Naive thymus-derived CD4-positive, alpha-beta T cell (primary cell): ENCODE measurements around the gene LRP1. TPM values are rescaled to one million over a fixed set of nuclear protein-coding genes. Genes with fewer than 3 reads are reported as not detected.
A peak's percentile ranks its signal among the peaks of the same experiment; 100 is the strongest.

Experiments
- ATAC-seq: fragments of 150-1000 bp; cut with Tn5 transposase; 2 replicates; pipeline ENCODE4 v1.10.0; 2021; ENCODE audit warnings: mild to moderate bottlenecking, moderate library complexity
- CTCF ChIA-PET: fragments of 350-600 bp; sonication (Branson Sonifier 250); formaldehyde crosslinking; loops from one replicate; lab custom pipeline; 2021; ENCODE audit warnings: antibody characterized with exemption; lab: Charles Lee
- POLR2A ChIA-PET: fragments of 350-600 bp; sonication (Branson Sonifier 250); formaldehyde crosslinking; loops from one replicate; lab custom pipeline; 2021; ENCODE audit warnings: antibody characterized with exemption, inconsistent platforms; lab: Charles Lee
- DNase-seq, 9 donors: peaks; one replicate each; pipeline versions ENCODE4 v3.0.0 to v3.0.0-alpha.2; 2020 to 2022; ENCODE audit warnings: mixed read lengths in 1 of 9
- H3K27ac ChIP-seq: one replicate; pipeline ENCODE4 v1.7.0; 2013; ENCODE audit warnings: mild to moderate bottlenecking, low read depth, low read length, moderate library complexity
- H3K27me3 ChIP-seq, 2 donors: one replicate each; pipeline ENCODE4 v1.7.0; 2013; ENCODE audit warnings: low read length in 2 of 2, mild to moderate bottlenecking in 2 of 2, moderate library complexity in 2 of 2; ENCODE audit not compliant: control insufficient read depth in 2 of 2, insufficient read depth in 2 of 2
- H3K36me3 ChIP-seq, 3 experiments: 1 replicate in 2 of 3; 2 replicates in 1 of 3; pipeline ENCODE4 v1.7.0; 2013; ENCODE audit warnings: low read length in 3 of 3, mild to moderate bottlenecking in 3 of 3, moderate library complexity in 1 of 3; ENCODE audit not compliant: insufficient read depth in 3 of 3, control insufficient read depth in 2 of 3
- H3K4me1 ChIP-seq, 2 donors: one replicate each; pipeline ENCODE4 v1.7.0; 2013; ENCODE audit warnings: low read length in 2 of 2, mild to moderate bottlenecking in 2 of 2, moderate library complexity in 1 of 2; ENCODE audit not compliant: control insufficient read depth in 2 of 2, insufficient read depth in 2 of 2
- H3K4me3 ChIP-seq: 2 replicates; pipeline ENCODE4 v1.7.0; 2013; ENCODE audit warnings: mild to moderate bottlenecking, low read length
- H3K9me3 ChIP-seq, 3 experiments: 1 replicate in 2 of 3; 2 replicates in 1 of 3; pipeline ENCODE4 v1.7.0; 2013; ENCODE audit warnings: low read length in 3 of 3; ENCODE audit not compliant: control insufficient read depth in 2 of 3
- H3K27ac Mint-ChIP-seq, 9 donors: one replicate each; pipeline ENCODE4 v1.8.0; 2020 to 2022; ENCODE audit warnings: mixed read lengths in 9 of 9, mild to moderate bottlenecking in 8 of 9, moderate library complexity in 5 of 9, inconsistent platforms in 2 of 9
- H3K27me3 Mint-ChIP-seq, 5 donors: one replicate each; pipeline ENCODE4 v1.8.0; 2021 to 2022; ENCODE audit warnings: mixed read lengths in 5 of 5, mild to moderate bottlenecking in 1 of 5
- H3K36me3 Mint-ChIP-seq, 5 donors: one replicate each; pipeline ENCODE4 v1.8.0; 2020 to 2022; ENCODE audit warnings: mixed read lengths in 5 of 5, mild to moderate bottlenecking in 3 of 5, inconsistent platforms in 1 of 5
- H3K4me1 Mint-ChIP-seq, 7 donors: one replicate each; pipeline ENCODE4 v1.8.0; 2020 to 2022; ENCODE audit warnings: mixed read lengths in 7 of 7, mild to moderate bottlenecking in 3 of 7, inconsistent platforms in 1 of 7
- H3K4me3 Mint-ChIP-seq, 10 donors: one replicate each; pipeline ENCODE4 v1.8.0; 2020 to 2022; ENCODE audit warnings: mild to moderate bottlenecking in 10 of 10, mixed read lengths in 10 of 10, moderate library complexity in 6 of 10, inconsistent platforms in 2 of 10
- H3K9me3 Mint-ChIP-seq, 11 donors: one replicate each; pipeline ENCODE4 v1.8.0; 2020 to 2022; ENCODE audit warnings: mixed read lengths in 11 of 11, mild to moderate bottlenecking in 4 of 11, inconsistent platforms in 1 of 11, moderate library complexity in 1 of 11
- intact Hi-C, 2 donors: fragments of 100-400 bp; cut with micrococcal nuclease; formaldehyde crosslinking; loops; one replicate each; pipeline ENCODE4 v1.15.1; 2023
- polyA plus RNA-seq, 2 donors: library from polyadenylated mRNA; unstranded; fragments of 300-500 nt; fragmentation: Illumina TruSeq; gene quantifications; one replicate each; pipeline ENCODE4 v1.2.3, GENCODE V29; 2021
- total RNA-seq, 6 experiments: library from RNA in 5 of 6; stranded (reverse) in 5 of 6; gene quantifications; 1 replicate in 5 of 6; 2 replicates in 1 of 6; pipeline ENCODE4 v1.2.3 and lab custom pipeline; 2021 to 2026

LRP1 gene
- total and polyA plus RNA-seq, 7 experiments from 2014 or later: 0.58 to 119 (median 10.5) TPM

DNA sequence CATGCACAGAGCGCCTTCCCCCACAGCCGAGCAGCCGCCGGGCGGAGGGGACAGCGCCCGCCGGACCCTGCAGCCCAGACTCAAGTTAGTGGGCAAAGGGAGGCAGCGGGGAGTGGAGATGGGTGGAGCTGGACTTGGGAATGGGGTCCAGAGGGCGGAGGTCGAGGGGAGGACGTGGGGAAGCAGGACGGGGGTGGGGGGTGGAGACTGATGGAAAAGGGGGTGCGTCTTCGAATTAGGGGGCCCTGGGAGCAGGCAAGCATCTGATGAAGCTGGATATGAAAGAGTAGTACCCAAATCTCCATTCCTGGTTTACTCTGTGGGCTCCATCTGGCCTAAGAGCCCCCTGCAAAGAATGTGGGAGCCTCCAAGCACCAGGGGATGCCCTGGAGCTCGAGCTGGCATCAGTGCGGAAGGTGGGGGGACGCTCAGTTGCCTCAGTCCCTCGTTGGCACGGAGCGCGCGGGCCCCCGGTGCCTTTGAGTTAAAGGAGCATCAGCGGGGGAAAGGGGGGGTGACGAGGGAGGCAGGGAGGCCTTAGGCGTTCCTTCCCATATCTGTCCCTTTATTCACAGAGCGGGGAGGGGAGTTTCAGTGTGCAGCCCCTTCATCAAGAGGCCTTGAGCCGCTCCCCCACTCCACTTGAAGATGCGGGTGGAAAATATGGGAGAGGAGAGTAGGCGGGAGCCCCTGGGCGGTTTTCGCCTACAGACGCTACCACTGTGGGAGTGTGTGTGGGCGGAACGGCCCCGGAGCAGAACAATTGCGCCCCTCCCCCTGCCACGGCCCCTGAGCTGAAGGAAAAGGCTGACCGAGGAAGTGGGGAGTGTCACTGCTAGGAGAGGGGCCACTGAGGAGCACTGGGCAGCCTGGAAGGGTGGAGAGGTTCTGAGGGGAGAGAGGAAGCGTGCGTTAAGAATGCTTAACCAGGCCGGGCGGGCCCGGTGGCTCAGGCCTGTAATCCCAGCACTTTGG, 38.7 kb upstream of the LRP1 start:
- Histone ChIP-seq H3K4me1 (peaks cover 25 to 53% of the 10 kb centered on the region in 2 donors), H3K27ac (peak overlapping the region; percentile 79), H3K27me3 (no peaks in the 10 kb centered on the region), H3K36me3 (peaks cover 0 to 34% (median 7%) of the 10 kb centered on the region in 3 experiments), H3K4me3 (peak overlapping the region; percentile 77), H3K9me3 (no peaks in the 10 kb centered on the region)
- H3K36me3 Mint-ChIP-seq: peaks cover 0 to 8% (median 0%) of the 10 kb centered on the region in 5 donors
- intact Hi-C loops: loop anchor here (2.0 to 5.0 kb wide), 11 partner anchors 153 to 1272 kb away; partner anchors contain the start of genes ARHGAP9 (in 2 of the 2), DDIT3 (in 2 of the 2), CDK4 (in 1 of the 2) and CNPY2 (in 1 of the 2)
- DNase-seq: peak in 8 of 9 donors; percentile 23 to 71 (median 42)
- peaks cover 0 to 2% (median 0%) of the 10 kb centered on the region in 11 donors for H3K9me3 Mint-ChIP-seq
- CTCF ChIA-PET: interaction anchor here (0.5 to 8.5 kb wide), 8 partner anchors 9 to 366 kb away, joined by 3 to 77 read pairs (median 4); partner anchors contain the start of gene STAT6
- POLR2A ChIA-PET: interaction anchor here (0.6 to 17.0 kb wide), 6 partner anchors 10 to 42 kb away, joined by 3 to 401 read pairs (median 6); partner anchors contain the start of genes NEMP1 and STAT6
- H3K4me1 Mint-ChIP-seq: peaks cover 48 to 75% (median 64%) of the 10 kb centered on the region in 7 donors
- no peak for ATAC-seq
- H3K27me3 Mint-ChIP-seq: no peaks in the 10 kb centered on the region
- peak overlapping the region; percentile 94 to 98 (median 96) for H3K4me3 Mint-ChIP-seq
- H3K27ac Mint-ChIP-seq: peak overlapping the region; percentile 78 to 97 (median 91)

DNA sequence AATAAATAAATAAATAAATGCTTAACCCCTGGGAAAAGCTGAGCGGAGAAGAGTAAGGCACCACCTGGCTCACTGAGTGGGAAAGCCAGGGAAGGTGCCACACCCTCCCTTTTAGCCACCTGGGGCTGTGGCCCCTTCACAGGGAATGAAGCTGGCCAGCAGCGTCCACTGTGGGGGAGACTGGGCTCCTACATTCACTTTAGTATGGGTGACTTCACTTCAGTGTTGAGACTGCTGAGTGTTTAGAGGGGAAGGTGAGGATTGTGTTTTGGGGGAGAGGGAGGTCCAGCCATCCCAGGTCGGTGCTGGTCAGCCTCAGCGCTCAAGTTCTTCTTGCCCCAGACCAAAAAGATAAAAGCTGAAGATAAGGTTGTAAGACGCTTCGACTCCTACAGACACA, 37.8 kb upstream of the LRP1 start:
- ChIA-PET POLR2A (interaction anchor here (1.0 to 17.0 kb wide), 6 partner anchors 11 to 454 kb away, joined by 3 to 401 read pairs (median 4); partner anchors contain the start of genes NEMP1 and STAT6), CTCF (interaction anchor here (1.0 to 8.5 kb wide), 5 partner anchors 10 to 22 kb away, joined by 3 to 77 read pairs (median 14); partner anchors contain the start of gene STAT6)
- peaks cover 25 to 53% of the 10 kb centered on the region in 2 donors for H3K4me1 ChIP-seq
- intact Hi-C loops: no loop called here
- Mint-ChIP-seq H3K27ac (peak overlapping the region; percentile 1 to 97 (median 79)), H3K4me1 (peaks cover 48 to 72% (median 57%) of the 10 kb centered on the region in 7 donors), H3K9me3 (peaks cover 0 to 2% (median 0%) of the 10 kb centered on the region in 11 donors), H3K27me3 (no peaks in the 10 kb centered on the region), H3K36me3 (peaks cover 0 to 9% (median 0%) of the 10 kb centered on the region in 5 donors), H3K4me3 (peak overlapping the region; percentile 52 to 98 (median 88))
- H3K27me3 ChIP-seq: no peaks in the 10 kb centered on the region
- ATAC-seq (no peak), DNase-seq (no peak)
- no peak overlapping the region for H3K4me3 ChIP-seq
- peak overlapping the region; percentile 50 for H3K27ac ChIP-seq
- H3K36me3 ChIP-seq: peaks cover 0 to 43% (median 7%) of the 10 kb centered on the region in 3 experiments
- H3K9me3 ChIP-seq: no peaks in the 10 kb centered on the region

DNA sequence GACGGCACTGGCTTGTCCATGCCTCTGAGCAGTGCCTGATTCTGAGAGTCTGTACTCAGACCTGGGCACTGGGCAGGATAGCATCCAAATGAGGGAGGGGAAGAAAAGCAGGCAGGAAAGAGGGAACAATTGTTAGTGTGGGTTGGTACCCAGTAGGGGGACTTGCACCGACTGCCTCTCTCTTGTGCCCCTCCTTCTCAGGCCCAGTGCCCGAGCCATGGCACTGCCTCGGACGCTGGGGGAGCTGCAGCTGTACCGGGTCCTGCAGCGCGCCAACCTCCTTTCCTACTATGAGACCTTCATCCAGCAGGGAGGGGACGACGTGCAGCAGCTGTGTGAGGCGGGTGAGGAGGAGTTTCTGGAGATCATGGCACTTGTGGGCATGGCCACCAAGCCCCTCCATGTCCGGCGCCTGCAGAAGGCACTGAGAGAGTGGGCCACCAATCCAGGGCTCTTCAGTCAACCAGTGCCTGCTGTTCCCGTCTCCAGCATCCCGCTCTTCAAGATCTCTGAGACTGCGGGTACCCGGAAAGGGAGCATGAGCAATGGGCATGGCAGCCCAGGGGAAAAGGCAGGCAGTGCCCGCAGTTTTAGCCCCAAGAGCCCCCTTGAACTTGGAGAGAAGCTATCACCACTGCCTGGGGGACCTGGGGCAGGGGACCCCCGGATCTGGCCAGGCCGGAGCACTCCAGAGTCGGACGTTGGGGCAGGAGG, 37.2 kb upstream of the LRP1 start:
- Histone ChIP-seq H3K27me3 (no peaks in the 10 kb centered on the region), H3K36me3 (peaks cover 0 to 49% (median 7%) of the 10 kb centered on the region in 3 experiments), H3K4me3 (no peak overlapping the region), H3K4me1 (peaks cover 25 to 47% of the 10 kb centered on the region in 2 donors), H3K9me3 (no peaks in the 10 kb centered on the region), H3K27ac (peak overlapping the region; percentile 83)
- no peak for DNase-seq
- peak overlapping the region; percentile 52 to 98 (median 88) for H3K4me3 Mint-ChIP-seq
- H3K9me3 Mint-ChIP-seq: peaks cover 0 to 2% (median 0%) of the 10 kb centered on the region in 11 donors
- ChIA-PET POLR2A (interaction anchor here (1.0 to 17.0 kb wide), 9 partner anchors 8 to 454 kb away, joined by 3 to 401 read pairs (median 6); partner anchors contain the start of genes NEMP1 and STAT6), CTCF (interaction anchor here (1.3 to 8.5 kb wide), 7 partner anchors 10 to 29 kb away, joined by 3 to 77 read pairs (median 14); partner anchors contain the start of genes NEMP1 and STAT6)
- peaks cover 0 to 12% (median 0%) of the 10 kb centered on the region in 5 donors for H3K36me3 Mint-ChIP-seq
- intact Hi-C loops: no loop called here
- peak overlapping the region; percentile 1 to 97 (median 79) for H3K27ac Mint-ChIP-seq
- no peak for ATAC-seq
- peaks cover 44 to 70% (median 53%) of the 10 kb centered on the region in 7 donors for H3K4me1 Mint-ChIP-seq
- H3K27me3 Mint-ChIP-seq: no peaks in the 10 kb centered on the region

DNA sequence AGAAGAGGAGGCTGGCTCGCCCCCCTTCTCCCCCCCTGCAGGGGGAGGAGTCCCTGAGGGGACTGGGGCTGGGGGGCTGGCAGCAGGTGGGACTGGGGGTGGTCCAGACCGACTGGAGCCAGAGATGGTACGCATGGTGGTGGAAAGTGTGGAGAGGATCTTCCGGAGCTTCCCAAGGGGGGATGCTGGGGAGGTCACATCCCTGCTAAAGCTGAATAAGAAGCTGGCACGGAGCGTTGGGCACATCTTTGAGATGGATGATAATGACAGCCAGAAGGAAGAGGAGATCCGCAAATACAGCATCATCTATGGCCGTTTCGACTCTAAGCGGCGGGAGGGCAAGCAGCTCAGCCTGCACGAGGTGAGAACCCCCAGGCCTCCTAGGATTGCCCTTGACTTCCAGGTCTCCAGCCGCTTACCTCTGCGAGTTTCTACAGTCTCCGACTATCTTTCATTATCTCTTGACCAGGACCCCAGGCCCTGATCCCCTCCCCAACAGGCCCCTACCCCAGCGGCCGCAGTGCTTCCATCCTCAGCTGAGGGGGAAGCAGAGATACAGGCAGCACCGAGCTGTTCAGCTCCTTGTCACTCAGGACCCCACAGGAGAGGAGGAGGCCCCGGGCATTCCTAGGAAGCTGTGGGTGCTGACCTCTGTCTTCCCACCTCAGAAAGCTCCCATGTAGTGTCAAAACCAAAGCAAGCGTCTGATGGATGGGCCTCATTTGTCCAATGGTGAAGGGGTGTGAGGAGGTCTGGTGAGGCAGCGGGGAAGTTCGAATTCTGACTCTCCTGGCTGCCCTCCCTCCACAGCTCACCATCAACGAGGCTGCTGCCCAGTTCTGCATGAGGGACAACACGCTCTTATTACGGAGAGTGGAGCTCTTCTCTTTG, 36.4 kb upstream of the LRP1 start:
- H3K9me3 ChIP-seq: no peaks in the 10 kb centered on the region
- H3K4me1 Mint-ChIP-seq: peaks cover 39 to 64% (median 47%) of the 10 kb centered on the region in 7 donors
- peak overlapping the region in 8 of 9 donors; percentile 74 to 95 (median 84) for H3K27ac Mint-ChIP-seq
- DNase-seq: no peak
- H3K9me3 Mint-ChIP-seq: peaks cover 0 to 2% (median 0%) of the 10 kb centered on the region in 11 donors
- no peak overlapping the region for H3K4me3 ChIP-seq
- peaks cover 0 to 15% (median 0%) of the 10 kb centered on the region in 5 donors for H3K36me3 Mint-ChIP-seq
- peak overlapping the region; percentile 83 for H3K27ac ChIP-seq
- intact Hi-C loops: no loop called here
- H3K4me3 Mint-ChIP-seq: peak overlapping the region in 9 of 10 donors; percentile 34 to 98 (median 51)
- peaks cover 21 to 39% of the 10 kb centered on the region in 2 donors for H3K4me1 ChIP-seq
- ChIA-PET CTCF (interaction anchor here (1.2 to 8.5 kb wide), 7 partner anchors 13 to 30 kb away, joined by 5 to 77 read pairs (median 14); partner anchors contain the start of genes NEMP1 and STAT6), POLR2A (interaction anchor here (0.5 to 17.0 kb wide), 10 partner anchors 9 to 858 kb away, joined by 3 to 401 read pairs (median 6); partner anchors contain the start of genes NEMP1 and STAT6)
- H3K27me3 ChIP-seq: no peaks in the 10 kb centered on the region
- ATAC-seq: no peak
- H3K27me3 Mint-ChIP-seq: no peaks in the 10 kb centered on the region
- H3K36me3 ChIP-seq: peaks cover 0 to 55% (median 7%) of the 10 kb centered on the region in 3 experiments

DNA sequence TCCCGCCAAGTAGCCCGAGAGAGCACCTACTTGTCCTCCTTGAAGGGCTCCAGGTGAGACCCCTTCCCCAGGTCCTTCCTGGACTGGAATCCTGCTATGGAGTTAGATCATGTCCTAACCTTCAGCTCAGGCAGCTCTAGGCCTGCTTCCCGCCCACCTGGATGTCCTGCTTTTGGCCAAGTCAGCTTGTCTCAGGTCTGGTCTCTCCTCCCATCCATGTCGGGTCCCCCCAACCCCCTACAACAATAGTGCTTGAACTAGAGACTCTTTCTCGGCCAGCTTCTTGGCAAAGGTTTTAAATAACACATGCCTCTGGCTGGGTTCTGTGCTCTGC, 35.8 kb upstream of the LRP1 start:
- DNase-seq: no peak
- no peak for ATAC-seq
- Mint-ChIP-seq H3K27me3 (no peaks in the 10 kb centered on the region), H3K9me3 (peaks cover 0 to 2% (median 0%) of the 10 kb centered on the region in 11 donors), H3K36me3 (peaks cover 0 to 20% (median 0%) of the 10 kb centered on the region in 5 donors), H3K4me1 (peaks cover 39 to 65% (median 47%) of the 10 kb centered on the region in 7 donors), H3K27ac (peak overlapping the region; percentile 48 to 95 (median 83)), H3K4me3 (peak overlapping the region in 9 of 10 donors; percentile 3 to 75 (median 45))
- no peaks in the 10 kb centered on the region for H3K27me3 ChIP-seq
- ChIA-PET POLR2A (interaction anchor here (0.5 to 17.0 kb wide), 9 partner anchors 9 to 859 kb away, joined by 3 to 401 read pairs (median 7); partner anchors contain the start of genes NEMP1 and STAT6), CTCF (interaction anchor here (1.2 to 8.5 kb wide), 7 partner anchors 13 to 30 kb away, joined by 5 to 77 read pairs (median 14); partner anchors contain the start of genes NEMP1 and STAT6)
- H3K36me3 ChIP-seq: peaks cover 0 to 60% (median 7%) of the 10 kb centered on the region in 3 experiments
- H3K4me1 ChIP-seq: peaks cover 21 to 39% of the 10 kb centered on the region in 2 donors
- H3K27ac ChIP-seq: peak overlapping the region; percentile 83
- H3K4me3 ChIP-seq: no peak overlapping the region
- H3K9me3 ChIP-seq: no peaks in the 10 kb centered on the region
- intact Hi-C loops: no loop called here
